Transverse colon (tissue), 4 donors: ENCODE measurements around the gene CCDC71. TPM values are rescaled to one million over a fixed set of nuclear protein-coding genes. Genes with fewer than 3 reads are reported as not detected.

Experiments used
- DNase-seq: peaks from one replicate; pipeline ENCODE4 v3.0.0-alpha.2; 2019
- H3K27ac ChIP-seq, 4 donors: fragments of 200-600 bp; sonication (generic); 2 replicates each; pipeline ENCODE4 v1.5.1; 2016 to 2018; ENCODE audit warnings: inconsistent platforms in 4 of 4
- H3K27me3 ChIP-seq: fragments of 200-600 bp; sonication (generic); 2 replicates; pipeline ENCODE4 v1.5.1; 2017; ENCODE audit warnings: inconsistent platforms
- H3K36me3 ChIP-seq, 4 donors: fragments of 200-600 bp; sonication (generic); 2 replicates each; pipeline ENCODE4 v1.5.1; 2017 to 2019; ENCODE audit warnings: inconsistent platforms in 4 of 4
- H3K4me1 ChIP-seq, 4 donors: fragments of 200-600 bp; sonication (generic); 2 replicates each; pipeline ENCODE4 v1.5.1; 2017 to 2020; ENCODE audit warnings: inconsistent platforms in 4 of 4
- H3K4me3 ChIP-seq, 4 donors: fragments of 200-600 bp; sonication (generic); 1 replicate in 1 of 4; 2 replicates in 3 of 4; pipeline versions ENCODE4 v1.5.1 to v1.6.1; 2017 to 2019; ENCODE audit warnings: inconsistent platforms in 4 of 4
- H3K9me3 ChIP-seq, 2 donors: fragments of 200-600 bp; sonication (generic); 2 replicates each; pipeline ENCODE4 v1.5.1; 2017 to 2019; ENCODE audit warnings: inconsistent platforms in 2 of 2
- EP300 ChIP-seq: sonication (generic); formaldehyde crosslinking; IDR thresholded peaks from one replicate; pipeline ENCODE4 v1.6.1; 2017; ENCODE audit warnings: antibody characterized with exemption, low read depth
- POLR2A ChIP-seq: fragments of 450-650 bp; IDR thresholded peaks from one replicate; pipeline ENCODE4 v1.6.1; 2016; ENCODE audit warnings: antibody characterized with exemption, mild to moderate bottlenecking, moderate library complexity
- POLR2AphosphoS5 ChIP-seq, 3 donors: sonication (generic); formaldehyde crosslinking; IDR thresholded peaks; one replicate each; pipeline ENCODE4 v1.6.1; 2016; ENCODE audit warnings: antibody characterized with exemption in 3 of 3
- WGBS, 2 donors: methylation state at CpG; one replicate each; pipeline ENCODE4 v1.1.5; 2018; ENCODE audit warnings: low coverage in 1 of 2; 5-methylcytosine and 5-hydroxymethylcytosine counted together
- in situ Hi-C, 4 donors: fragments of 200-750 bp; cut with MboI; loops; one replicate each; pipeline versions ENCODE4 v1.15.0 to v1.15.1; 2017; ENCODE audit warnings: low sequenced_read_pairs in 3 of 4, low pct_ligation_motif_present in 1 of 4, low pct_unique_long_range_greater_than_20kb in 1 of 4
- intact Hi-C: fragments of 100-400 bp; cut with DNase I; formaldehyde crosslinking; loops from one replicate; pipeline ENCODE4 v1.15.1; 2023; ENCODE audit warnings: low total_unique reads
- total RNA-seq, 4 donors: library from RNA; depleted of rRNA; stranded (reverse); fragments of >200 nt; gene quantifications; one replicate each; pipeline ENCODE4 v1.1.0, GENCODE V29; 2016
- TF ChIP-seq, protein P1 (sequence below), 5 experiments: fragments of 200-600 bp in 3 of 5; fragments of 450-650 bp in 2 of 5; sonication (generic) in 3 of 5; IDR thresholded peaks; 1 replicate in 2 of 5; 2 replicates in 3 of 5; pipeline ENCODE4 v1.5.1; 2016 to 2017; ENCODE audit warnings: antibody characterized with exemption in 5 of 5, inconsistent platforms in 3 of 5, mild to moderate bottlenecking in 2 of 5, moderate library complexity in 1 of 5

The CCDC71 gene
- total RNA-seq, 4 donors from 2014 or later = 26.2 to 33.9 (median 31.3) TPM

- H3K9me3 ChIP-seq = no peaks in the 10 kb centered on the region
- intact Hi-C loops (no loop called here), in situ Hi-C loops (no loop called here)
- H3K27me3 ChIP-seq = peaks cover 4% of the 10 kb centered on the region
- no peaks in the 10 kb centered on the region for H3K4me1 ChIP-seq
- H3K27ac ChIP-seq = no peak overlapping the region
- no peak for DNase-seq
- WGBS, 2 donors = 66 to 100% methylated on average over 1 to 3 of the region's 3 CpGs
- no peak overlapping the region for H3K4me3 ChIP-seq
- H3K36me3 ChIP-seq = no peaks in the 10 kb centered on the region
- TF ChIP-seq, protein P1, sequence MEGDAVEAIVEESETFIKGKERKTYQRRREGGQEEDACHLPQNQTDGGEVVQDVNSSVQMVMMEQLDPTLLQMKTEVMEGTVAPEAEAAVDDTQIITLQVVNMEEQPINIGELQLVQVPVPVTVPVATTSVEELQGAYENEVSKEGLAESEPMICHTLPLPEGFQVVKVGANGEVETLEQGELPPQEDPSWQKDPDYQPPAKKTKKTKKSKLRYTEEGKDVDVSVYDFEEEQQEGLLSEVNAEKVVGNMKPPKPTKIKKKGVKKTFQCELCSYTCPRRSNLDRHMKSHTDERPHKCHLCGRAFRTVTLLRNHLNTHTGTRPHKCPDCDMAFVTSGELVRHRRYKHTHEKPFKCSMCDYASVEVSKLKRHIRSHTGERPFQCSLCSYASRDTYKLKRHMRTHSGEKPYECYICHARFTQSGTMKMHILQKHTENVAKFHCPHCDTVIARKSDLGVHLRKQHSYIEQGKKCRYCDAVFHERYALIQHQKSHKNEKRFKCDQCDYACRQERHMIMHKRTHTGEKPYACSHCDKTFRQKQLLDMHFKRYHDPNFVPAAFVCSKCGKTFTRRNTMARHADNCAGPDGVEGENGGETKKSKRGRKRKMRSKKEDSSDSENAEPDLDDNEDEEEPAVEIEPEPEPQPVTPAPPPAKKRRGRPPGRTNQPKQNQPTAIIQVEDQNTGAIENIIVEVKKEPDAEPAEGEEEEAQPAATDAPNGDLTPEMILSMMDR (IDR thresholded peaks at IDR 0.05) = no peak
- TF ChIP-seq POLR2A (no peak), POLR2AphosphoS5 (IDR thresholded peaks at IDR 0.05) (no peak)
Observed at GRCh38 chr3:49140080-49140479, 26.1 kb downstream of the CCDC71 start.

GRCh38 chr3:49135499-49135898, 30.6 kb downstream of the CCDC71 start:
- intact Hi-C loops (no loop called here), in situ Hi-C loops (no loop called here)
- TF ChIP-seq, protein P1 (IDR thresholded peaks at IDR 0.05) = no peak
- TF ChIP-seq POLR2A (no peak), POLR2AphosphoS5 (IDR thresholded peaks at IDR 0.05) (no peak), EP300 (no peak)
- no peak overlapping the region for H3K4me3 ChIP-seq
- H3K4me1 ChIP-seq = peaks cover 9 to 34% (median 21%) of the 10 kb centered on the region in 4 donors
- no peaks in the 10 kb centered on the region for H3K36me3 ChIP-seq
- H3K9me3 ChIP-seq = no peaks in the 10 kb centered on the region
- WGBS, 2 donors = 76% methylated on average over 4 of the region's 4 CpGs; no CpG with 5 or more reads in 1 of the 2 donors
- peaks cover 4% of the 10 kb centered on the region for H3K27me3 ChIP-seq
- no peak for DNase-seq
- H3K27ac ChIP-seq = no peak overlapping the region

DNA sequence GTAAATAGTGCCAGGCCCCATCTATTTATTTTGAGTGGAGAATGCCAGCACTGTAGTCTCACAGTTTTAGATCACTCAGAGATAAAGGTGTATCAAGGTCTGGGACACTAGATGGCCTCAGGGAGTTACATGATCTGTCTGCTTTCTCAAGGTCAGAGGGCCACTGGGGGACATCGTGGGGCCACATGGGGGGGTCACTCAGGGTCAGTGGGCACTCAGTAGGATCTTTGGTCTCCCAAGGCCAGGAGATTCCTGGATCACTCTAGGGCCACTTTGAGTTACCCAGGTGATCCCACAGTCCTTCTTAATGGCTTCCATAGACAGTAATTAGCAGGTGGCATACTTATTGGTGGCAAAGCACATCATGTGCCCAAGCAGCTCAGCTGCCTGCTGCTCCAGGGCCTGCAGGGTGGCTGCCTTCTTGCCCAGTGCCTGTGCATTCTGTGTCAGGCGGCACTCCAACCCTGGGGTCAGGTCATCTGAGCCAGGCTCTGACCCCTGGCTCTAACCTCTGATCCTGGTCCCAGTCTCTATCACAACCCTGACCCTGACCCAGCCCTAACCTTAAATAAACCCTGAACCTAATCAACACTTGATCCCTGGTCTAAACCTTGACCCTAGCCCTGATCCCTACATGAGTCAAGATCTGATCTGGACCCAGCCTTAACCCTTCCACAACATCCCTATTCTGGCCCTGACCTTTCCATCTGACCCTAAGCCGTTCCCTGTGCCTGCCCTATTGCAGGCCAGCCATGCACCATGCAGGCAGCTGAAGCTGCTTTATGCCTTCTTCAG, 31.5 kb downstream of the CCDC71 start:
- Histone ChIP-seq H3K27me3 (peaks cover 2% of the 10 kb centered on the region), H3K9me3 (no peaks in the 10 kb centered on the region), H3K27ac (peak overlapping the region in 3 of 4 donors; percentile 3 to 93 (median 84)), H3K4me3 (no peak overlapping the region), H3K36me3 (no peaks in the 10 kb centered on the region), H3K4me1 (peaks cover 9 to 38% (median 21%) of the 10 kb centered on the region in 4 donors)
- intact Hi-C loops = loop anchor here (5.0 kb wide), 1 partner anchor 42 kb away; the partner anchor contains the start of gene QRICH1
- DNase-seq = no peak
- TF ChIP-seq POLR2AphosphoS5 (IDR thresholded peaks at IDR 0.05) (no peak), EP300 (no peak), POLR2A (no peak)
- TF ChIP-seq, protein P1 (IDR thresholded peaks at IDR 0.05) = no peak
- in situ Hi-C loops = no loop called here
- 62% methylated on average over 3 of the region's 3 CpGs; no CpG with 5 or more reads in 1 of the 2 donors for WGBS, 2 donors

DNA sequence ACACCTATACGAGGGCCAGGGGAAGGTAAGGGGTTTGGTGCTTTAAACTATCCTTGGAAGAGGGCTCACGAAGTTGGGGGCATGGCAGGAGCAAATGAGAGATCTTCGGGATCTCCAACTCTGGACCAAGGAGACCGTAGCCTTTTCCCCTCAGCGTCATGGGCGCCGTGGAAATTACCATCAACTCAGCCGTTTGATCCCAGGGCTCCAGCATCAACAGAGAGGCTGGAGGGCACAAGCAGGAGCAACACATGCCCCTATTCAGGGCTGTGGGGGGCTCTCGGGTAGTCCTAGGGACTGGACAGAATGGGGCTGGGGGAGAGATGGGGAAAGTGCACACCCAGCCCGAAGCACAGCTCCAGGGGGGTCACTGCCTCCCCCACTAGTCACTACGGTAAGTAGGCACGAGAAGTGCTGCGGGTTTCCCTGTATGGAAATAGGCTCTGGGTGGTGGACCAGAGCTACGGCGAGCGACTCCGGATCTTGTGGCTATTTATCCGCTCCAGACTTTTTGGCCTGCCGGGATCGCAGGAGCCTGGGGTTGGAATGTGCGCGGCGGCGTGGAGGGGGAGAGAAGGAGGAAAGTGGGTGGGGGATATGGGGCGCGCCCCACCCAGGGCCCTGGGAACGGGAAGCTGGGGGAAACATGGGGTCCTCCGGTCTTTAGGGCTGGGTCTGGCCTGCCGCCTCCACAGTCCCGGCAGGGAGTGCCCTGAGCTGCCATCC, 32.7 kb downstream of the CCDC71 start:
- Histone ChIP-seq H3K9me3 (no peaks in the 10 kb centered on the region), H3K4me1 (peaks cover 9 to 38% (median 21%) of the 10 kb centered on the region in 4 donors), H3K27ac (peak overlapping the region; percentile 84 to 93 (median 88)), H3K36me3 (no peaks in the 10 kb centered on the region), H3K27me3 (no peaks in the 10 kb centered on the region), H3K4me3 (peak overlapping the region; percentile 51 to 61 (median 52))
- in situ Hi-C loops = no loop called here
- intact Hi-C loops = loop anchor here (5.0 kb wide), 1 partner anchor 41 kb away; the partner anchor contains the start of gene QRICH1
- DNase-seq = peak; percentile 88
- WGBS, 2 donors = 4% methylated on average over 30 of the region's 30 CpGs; no CpG with 5 or more reads in 1 of the 2 donors
- TF ChIP-seq POLR2AphosphoS5 (IDR thresholded peaks at IDR 0.05) = peak in 1 of 3 donors; percentile 17
- TF ChIP-seq, protein P1 (IDR thresholded peaks at IDR 0.05) = no peak
- TF ChIP-seq EP300 = no peak
- no peak for TF ChIP-seq POLR2A
